ENCODE measurements around the gene IQSEC1. TPM values are rescaled to one million over a fixed set of nuclear protein-coding genes. Genes with fewer than 3 reads are reported as not detected.

IQSEC1 gene
- total RNA-seq, 1 donor from 2014 or later: 81.2 TPM

GRCh38 chr3:12905316-12906071, 167.7 kb downstream of the IQSEC1 start:
- peak; percentile 52 for DNase-seq (ENCODE audit: missing footprints)
- no peak for ATAC-seq
- intact Hi-C loops (cut with DNase I): no loop called here

- no peak for ATAC-seq
- intact Hi-C loops (cut with DNase I): no loop called here
- peak; percentile 42 for DNase-seq (ENCODE audit: missing footprints)
Observed at GRCh38 chr3:12904951-12905315, 168.3 kb downstream of the IQSEC1 start.

- peak; percentile 31 for DNase-seq (ENCODE audit: missing footprints)
- intact Hi-C loops (cut with DNase I): no loop called here
- ATAC-seq: no peak
Observed at GRCh38 chr3:12903881-12904280, 169.3 kb downstream of the IQSEC1 start.

DNA sequence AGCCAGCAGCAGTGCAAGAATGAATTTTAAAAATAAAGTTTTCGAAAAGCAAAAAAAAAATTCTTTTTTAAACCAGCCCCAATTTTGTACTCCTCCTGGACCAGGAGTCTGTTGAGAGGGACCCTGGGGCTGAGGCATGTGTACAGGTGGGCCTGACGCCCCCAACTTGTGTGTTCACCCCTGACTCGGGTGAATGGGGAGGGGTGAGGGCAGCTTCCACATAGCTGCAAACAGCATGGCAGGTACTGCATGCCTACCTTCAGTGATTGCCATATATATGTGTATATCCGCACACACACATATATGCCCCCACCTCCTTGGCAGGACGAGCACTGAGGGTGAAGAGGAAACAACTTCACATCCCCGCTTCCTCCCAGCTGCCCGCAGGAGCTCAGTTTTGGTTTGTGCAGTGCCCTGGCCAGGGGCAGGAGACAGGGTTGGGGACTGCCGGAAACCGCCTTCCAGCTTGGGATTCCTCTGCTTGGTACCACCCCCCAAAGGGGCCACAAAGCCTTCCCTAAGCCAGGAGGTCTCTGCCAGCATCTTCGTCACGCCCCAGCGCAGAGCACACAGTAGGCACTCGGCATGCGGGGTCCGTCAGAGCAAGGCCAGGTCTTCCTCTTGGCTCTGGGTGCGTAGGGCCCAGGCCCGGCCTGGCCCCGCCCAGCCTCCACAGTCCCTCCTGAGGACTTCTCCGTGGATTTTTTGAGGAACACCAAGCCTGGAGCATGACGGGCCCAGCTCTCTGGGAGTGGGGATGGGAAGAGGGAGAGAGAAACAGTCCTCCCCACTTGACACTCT, 170.0 kb downstream of the IQSEC1 start:
- ATAC-seq: no peak
- intact Hi-C loops (cut with DNase I): no loop called here
- DNase-seq (ENCODE audit: missing footprints): peak; percentile 25

GRCh38 chr3:12902181-12902999, 170.8 kb downstream of the IQSEC1 start:
- DNase-seq (ENCODE audit: missing footprints): peak; percentile 70
- intact Hi-C loops (cut with DNase I): no loop called here
- no peak for ATAC-seq

GRCh38 chr3:12901623-12902045, 171.6 kb downstream of the IQSEC1 start:
- peak; percentile 37 for DNase-seq (ENCODE audit: missing footprints)
- intact Hi-C loops (cut with DNase I): no loop called here
- no peak for ATAC-seq

DNA sequence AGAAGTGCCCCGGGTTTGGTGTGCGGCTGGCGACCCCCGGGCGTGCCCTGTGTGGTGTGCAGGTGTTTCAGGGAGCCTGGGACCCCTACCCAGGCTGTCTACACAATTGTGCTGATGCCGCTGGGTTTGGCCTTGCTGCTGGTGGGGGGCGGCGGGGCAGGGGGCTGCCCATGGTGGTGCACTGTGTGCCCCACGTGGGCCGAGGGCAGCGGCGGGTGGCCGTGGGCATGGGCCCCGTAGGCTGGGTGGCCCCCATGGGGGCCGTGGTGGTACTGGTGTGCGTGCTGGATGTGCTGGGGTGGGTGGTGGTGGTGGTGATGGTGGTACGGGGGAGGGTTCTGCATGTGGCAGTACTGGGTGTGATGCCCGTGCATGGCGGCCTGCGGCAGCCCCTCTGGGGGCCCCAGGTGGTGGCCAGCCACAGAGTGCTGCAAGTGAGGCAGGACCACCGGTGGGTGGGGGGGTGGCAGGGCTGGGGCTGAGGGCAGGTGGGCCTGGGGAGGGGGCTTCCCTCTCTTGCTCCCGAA, 172.3 kb downstream of the IQSEC1 start:
- ATAC-seq (no peak), DNase-seq (ENCODE audit: missing footprints) (peak; percentile 62)
- intact Hi-C loops (cut with DNase I): no loop called here

GRCh38 chr3:12898965-12899755, 174.1 kb downstream of the IQSEC1 start:
- intact Hi-C loops (cut with DNase I): no loop called here
- DNase-seq (ENCODE audit: missing footprints) (peak; percentile 51), ATAC-seq (no peak)

DNA sequence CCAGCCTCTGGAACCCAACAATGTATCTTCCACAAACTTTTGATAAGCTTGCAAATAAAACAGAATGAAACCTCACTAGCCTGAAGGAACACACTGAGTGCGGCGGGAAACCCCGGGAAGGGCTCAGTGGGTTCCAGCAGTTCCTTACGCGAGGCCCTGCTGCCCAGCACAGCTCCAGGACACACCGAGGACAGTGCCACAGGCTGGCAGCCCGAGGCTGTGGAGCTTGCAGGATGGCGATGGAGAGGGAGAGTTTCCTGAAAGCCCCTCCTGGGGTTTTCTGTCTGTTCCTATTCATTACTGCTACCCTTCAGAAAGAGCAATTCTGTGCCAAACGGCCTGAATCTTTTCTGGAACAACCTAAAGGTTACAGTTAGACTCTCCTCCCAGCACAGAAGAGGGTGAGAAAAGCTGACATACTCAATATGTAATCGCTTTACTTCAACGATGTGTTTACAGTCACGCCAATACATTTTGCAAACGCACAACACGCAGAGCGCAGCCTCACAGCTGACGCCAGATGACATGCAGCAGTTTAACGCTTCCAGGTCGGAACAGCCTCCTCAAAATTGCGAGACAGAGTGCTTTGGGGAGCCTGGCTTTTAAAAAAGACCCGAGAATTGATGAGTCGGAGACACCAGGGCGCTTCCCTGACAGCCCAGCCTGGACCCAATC, 174.8 kb downstream of the IQSEC1 start:
- peak; percentile 64 for DNase-seq (ENCODE audit: missing footprints)
- intact Hi-C loops (cut with DNase I): no loop called here
- no peak for ATAC-seq

- DNase-seq (ENCODE audit: missing footprints) (peak; percentile 27), ATAC-seq (peak; percentile 35)
- intact Hi-C loops (cut with DNase I): no loop called here
Observed at GRCh38 chr3:12897381-12898289, 175.6 kb downstream of the IQSEC1 start.

- intact Hi-C loops (cut with DNase I): no loop called here
- DNase-seq (ENCODE audit: missing footprints): peak; percentile 52
- ATAC-seq: peak; percentile 20
Observed at GRCh38 chr3:12896063-12896985, 176.9 kb downstream of the IQSEC1 start.

- ATAC-seq: peak; percentile 35
- peak; percentile 55 for DNase-seq (ENCODE audit: missing footprints)
- intact Hi-C loops (cut with DNase I): no loop called here
Observed at GRCh38 chr3:12895391-12896062, 177.7 kb downstream of the IQSEC1 start.

- ATAC-seq (no peak), DNase-seq (ENCODE audit: missing footprints) (peak; percentile 20)
- intact Hi-C loops (cut with DNase I): loop anchor here (5.0 kb wide), 1 partner anchor 88 kb away; no protein-coding TSS in a partner anchor
Observed at GRCh38 chr3:12894629-12895028, 178.6 kb downstream of the IQSEC1 start.

GRCh38 chr3:12893852-12894251, 179.4 kb downstream of the IQSEC1 start:
- DNase-seq (ENCODE audit: missing footprints): no peak
- intact Hi-C loops (cut with DNase I): loop anchor here (5.0 kb wide), 1 partner anchor 88 kb away; no protein-coding TSS in a partner anchor

DNA sequence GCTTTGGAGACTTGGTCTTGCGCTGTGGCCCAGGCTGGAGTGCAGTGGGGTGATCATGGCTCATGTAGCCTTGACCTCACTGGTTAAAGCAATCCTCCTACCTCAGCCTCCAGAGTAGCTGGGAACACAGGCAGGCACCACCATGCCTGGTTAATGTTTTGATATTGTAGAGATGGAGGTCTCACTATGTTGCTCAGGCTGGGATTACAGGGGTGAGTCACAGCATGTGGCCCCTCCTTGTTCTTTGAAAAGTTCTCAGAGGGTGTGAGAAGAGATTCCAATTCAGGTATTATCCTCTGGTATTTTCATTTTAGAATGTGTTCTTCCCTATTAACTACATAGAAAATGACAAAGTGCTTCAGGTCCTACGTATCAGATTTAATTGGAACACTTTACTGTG, 180.0 kb downstream of the IQSEC1 start:
- intact Hi-C loops (cut with DNase I): loop anchor here (5.0 kb wide), 1 partner anchor 89 kb away; no protein-coding TSS in a partner anchor
- ATAC-seq: no peak
- DNase-seq (ENCODE audit: missing footprints): no peak

More at GRCh38 chr3:12893852-12894251, 179.4 kb downstream of the IQSEC1 start:
- no peak for ATAC-seq
